ENCODE data around the gene CC2D1A.

DNA sequence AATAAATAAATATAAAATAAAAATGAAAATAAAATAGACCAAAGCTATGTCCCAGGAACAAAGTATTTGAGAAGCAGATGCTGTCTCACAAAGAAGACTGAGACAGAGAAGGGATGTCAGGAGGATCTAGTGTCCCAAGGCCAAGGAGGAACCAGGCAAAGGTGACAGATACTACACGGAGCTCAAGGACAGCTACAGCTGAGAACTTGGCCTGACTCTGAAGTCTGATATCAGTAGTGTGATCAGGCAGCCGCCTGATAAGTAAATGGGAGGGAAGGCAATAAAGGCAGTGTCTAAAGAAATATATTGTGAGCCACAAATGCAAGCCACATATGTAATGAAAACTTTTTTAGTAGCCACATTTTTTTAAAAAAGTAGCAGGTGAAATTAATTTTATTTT is 49.5 kb upstream of the CC2D1A start:
- TF ChIP-seq, protein P1, sequence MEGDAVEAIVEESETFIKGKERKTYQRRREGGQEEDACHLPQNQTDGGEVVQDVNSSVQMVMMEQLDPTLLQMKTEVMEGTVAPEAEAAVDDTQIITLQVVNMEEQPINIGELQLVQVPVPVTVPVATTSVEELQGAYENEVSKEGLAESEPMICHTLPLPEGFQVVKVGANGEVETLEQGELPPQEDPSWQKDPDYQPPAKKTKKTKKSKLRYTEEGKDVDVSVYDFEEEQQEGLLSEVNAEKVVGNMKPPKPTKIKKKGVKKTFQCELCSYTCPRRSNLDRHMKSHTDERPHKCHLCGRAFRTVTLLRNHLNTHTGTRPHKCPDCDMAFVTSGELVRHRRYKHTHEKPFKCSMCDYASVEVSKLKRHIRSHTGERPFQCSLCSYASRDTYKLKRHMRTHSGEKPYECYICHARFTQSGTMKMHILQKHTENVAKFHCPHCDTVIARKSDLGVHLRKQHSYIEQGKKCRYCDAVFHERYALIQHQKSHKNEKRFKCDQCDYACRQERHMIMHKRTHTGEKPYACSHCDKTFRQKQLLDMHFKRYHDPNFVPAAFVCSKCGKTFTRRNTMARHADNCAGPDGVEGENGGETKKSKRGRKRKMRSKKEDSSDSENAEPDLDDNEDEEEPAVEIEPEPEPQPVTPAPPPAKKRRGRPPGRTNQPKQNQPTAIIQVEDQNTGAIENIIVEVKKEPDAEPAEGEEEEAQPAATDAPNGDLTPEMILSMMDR (IDR thresholded peaks at IDR 0.05): no peak
- no peak for TF ChIP-seq POLR2A (IDR thresholded peaks at IDR 0.05)
